Gastrocnemius medialis (tissue), 4 donors: ENCODE results near the gene ARHGAP6.

Source experiments
- POLR2A ChIP-seq, 2 donors: fragments of 450-650 bp; IDR thresholded peaks; one replicate each; pipeline ENCODE4 v1.6.1; 2017; ENCODE audit warnings: antibody characterized with exemption in 2 of 2, mild to moderate bottlenecking in 2 of 2, moderate library complexity in 2 of 2
- TF ChIP-seq, protein P1 (sequence below), 5 experiments: fragments of 450-650 bp in 3 of 5; fragments of 200-600 bp in 2 of 5; sonication (generic) in 2 of 5; IDR thresholded peaks in 4 of 5; conservative IDR thresholded peaks in 1 of 5; 1 replicate in 4 of 5; 2 replicates in 1 of 5; pipeline ENCODE4 v1.5.1; 2016 to 2019; ENCODE audit warnings: antibody characterized with exemption in 5 of 5, mild to moderate bottlenecking in 3 of 5, moderate library complexity in 3 of 5

DNA sequence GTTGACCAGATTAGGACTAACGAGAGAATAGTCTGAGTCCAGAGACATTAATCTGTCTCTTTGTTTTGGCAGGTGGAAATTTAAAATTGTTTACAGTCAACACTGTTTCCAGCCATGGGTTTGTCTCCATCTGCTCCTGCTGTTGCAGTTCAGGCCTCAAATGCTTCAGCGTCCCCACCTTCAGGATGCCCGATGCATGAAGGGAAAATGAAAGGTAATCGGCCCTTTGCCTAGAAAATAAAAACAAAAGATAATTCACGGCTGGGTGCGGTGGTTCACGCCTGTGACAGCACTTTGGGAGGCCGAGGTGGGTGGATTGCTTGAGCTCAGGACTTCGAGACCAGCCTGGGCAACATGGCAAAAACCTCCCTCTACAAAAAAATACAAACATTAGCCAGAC, 553.8 kb downstream of the ARHGAP6 start:
- TF ChIP-seq, protein P1, sequence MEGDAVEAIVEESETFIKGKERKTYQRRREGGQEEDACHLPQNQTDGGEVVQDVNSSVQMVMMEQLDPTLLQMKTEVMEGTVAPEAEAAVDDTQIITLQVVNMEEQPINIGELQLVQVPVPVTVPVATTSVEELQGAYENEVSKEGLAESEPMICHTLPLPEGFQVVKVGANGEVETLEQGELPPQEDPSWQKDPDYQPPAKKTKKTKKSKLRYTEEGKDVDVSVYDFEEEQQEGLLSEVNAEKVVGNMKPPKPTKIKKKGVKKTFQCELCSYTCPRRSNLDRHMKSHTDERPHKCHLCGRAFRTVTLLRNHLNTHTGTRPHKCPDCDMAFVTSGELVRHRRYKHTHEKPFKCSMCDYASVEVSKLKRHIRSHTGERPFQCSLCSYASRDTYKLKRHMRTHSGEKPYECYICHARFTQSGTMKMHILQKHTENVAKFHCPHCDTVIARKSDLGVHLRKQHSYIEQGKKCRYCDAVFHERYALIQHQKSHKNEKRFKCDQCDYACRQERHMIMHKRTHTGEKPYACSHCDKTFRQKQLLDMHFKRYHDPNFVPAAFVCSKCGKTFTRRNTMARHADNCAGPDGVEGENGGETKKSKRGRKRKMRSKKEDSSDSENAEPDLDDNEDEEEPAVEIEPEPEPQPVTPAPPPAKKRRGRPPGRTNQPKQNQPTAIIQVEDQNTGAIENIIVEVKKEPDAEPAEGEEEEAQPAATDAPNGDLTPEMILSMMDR (IDR thresholded peaks at IDR 0.05 in 4 of 5, conservative IDR thresholded peaks at IDR 0.05 in 1 of 5), result no peak
- TF ChIP-seq POLR2A (IDR thresholded peaks at IDR 0.05), result no peak
